ENCODE measurements around the gene KLC3.

The KLC3 gene

DNA sequence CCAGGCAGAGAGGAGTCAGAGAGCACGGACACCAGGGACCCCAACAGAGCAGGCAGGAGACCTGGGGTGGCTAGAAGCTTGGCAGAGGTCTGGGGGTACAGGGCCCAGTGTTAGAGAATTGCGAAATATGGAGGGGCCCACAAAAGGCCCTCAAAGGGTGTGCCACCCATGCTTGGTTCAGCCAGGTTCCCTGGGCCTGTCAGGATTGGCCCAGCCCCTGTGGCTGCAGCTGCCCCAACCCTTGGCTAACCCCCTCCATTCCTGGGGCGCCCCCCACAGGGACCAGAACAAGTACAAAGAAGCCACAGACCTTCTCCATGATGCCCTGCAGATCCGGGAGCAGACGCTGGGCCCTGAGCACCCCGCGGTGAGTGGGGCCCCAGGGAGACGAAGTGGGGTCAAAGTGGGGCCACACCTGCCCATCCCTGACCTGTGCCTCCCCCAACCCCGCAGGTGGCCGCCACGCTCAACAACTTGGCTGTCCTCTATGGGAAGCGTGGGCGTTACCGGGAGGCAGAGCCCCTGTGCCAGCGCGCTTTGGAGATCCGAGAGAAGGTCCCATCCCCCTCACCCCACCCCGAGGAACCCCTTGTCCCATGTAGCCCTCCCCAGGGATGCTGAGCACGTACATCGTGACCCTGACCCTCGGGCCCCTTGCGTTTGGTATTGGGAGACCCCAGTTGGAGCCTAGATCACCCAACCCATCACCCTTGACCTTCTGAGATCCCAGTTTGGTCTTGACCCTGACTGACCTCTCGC is 8.0 kb downstream of the KLC3 start:
- peaks cover 11% of the 10 kb centered on the region; the same call in 1 of the 2 replicates for H3K36me3 ChIP-seq (ENCODE audit: control insufficient read depth, low read length)
- no peaks in the 10 kb centered on the region for H3K79me2 ChIP-seq (ENCODE audit: control insufficient read depth, low read length)

GRCh38 chr19:45349126-45349415 is 8.5 kb downstream of the KLC3 start:
- Histone ChIP-seq H3K27me3 (ENCODE audit: control insufficient read depth, low read length) (no peaks in the 10 kb centered on the region), H3F3A (ENCODE audit: control insufficient read depth, insufficient read depth) (no peaks in the 10 kb centered on the region), H3K36me3 (ENCODE audit: control insufficient read depth, low read length) (peaks cover 12% of the 10 kb centered on the region), H3K9me3 (ENCODE audit: control insufficient read depth, insufficient read depth, low read length) (no peaks in the 10 kb centered on the region), H3K79me2 (ENCODE audit: control insufficient read depth, low read length) (no peaks in the 10 kb centered on the region), H4K20me1 (ENCODE audit: control insufficient read depth, insufficient read depth, low read depth, low read length) (no peaks in the 10 kb centered on the region), H3K4me2 (ENCODE audit: low read length) (no peak overlapping the region), H3K4me3 (ENCODE audit: low read length) (no peak overlapping the region), H3K9me2 (replicated peaks; ENCODE audit: control insufficient read depth, low read length) (no peaks in the 10 kb centered on the region), H3K27ac (ENCODE audit: low read depth, low read length) (no peak overlapping the region), H3K4me1 (ENCODE audit: control insufficient read depth, low read length) (no peaks in the 10 kb centered on the region)
- TF ChIP-seq EZH2phosphoT487 (IDR thresholded peaks at IDR 0.05; ENCODE audit: borderline replicate concordance, low read length): no peak
- TF ChIP-seq CTCF (IDR thresholded peaks at IDR 0.05; ENCODE audit: low read depth, low read length, poor library complexity, severe bottlenecking): no peak

More for the DNA sequence above, 8.0 kb downstream of the KLC3 start:
- Histone ChIP-seq H3K4me2 (ENCODE audit: low read length) (no peak overlapping the region), H3K27ac (ENCODE audit: low read depth, low read length) (no peak overlapping the region), H3K9me2 (replicated peaks; ENCODE audit: control insufficient read depth, low read length) (no peaks in the 10 kb centered on the region), H4K20me1 (ENCODE audit: control insufficient read depth, insufficient read depth, low read depth, low read length) (no peaks in the 10 kb centered on the region), H3K4me1 (ENCODE audit: control insufficient read depth, low read length) (no peaks in the 10 kb centered on the region), H3K9me3 (ENCODE audit: control insufficient read depth, insufficient read depth, low read length) (no peaks in the 10 kb centered on the region), H3K27me3 (ENCODE audit: control insufficient read depth, low read length) (no peaks in the 10 kb centered on the region), H3K4me3 (ENCODE audit: low read length) (no peak overlapping the region), H3F3A (ENCODE audit: control insufficient read depth, insufficient read depth) (no peaks in the 10 kb centered on the region)
- TF ChIP-seq EZH2phosphoT487 (IDR thresholded peaks at IDR 0.05; ENCODE audit: borderline replicate concordance, low read length): no peak
- TF ChIP-seq CTCF (IDR thresholded peaks at IDR 0.05; ENCODE audit: low read depth, low read length, poor library complexity, severe bottlenecking): no peak

- no peak overlapping the region for H3K4me3 ChIP-seq (ENCODE audit: low read length)
- H3K36me3 ChIP-seq (ENCODE audit: control insufficient read depth, low read length): peaks cover 16% of the 10 kb centered on the region
- no peaks in the 10 kb centered on the region for H4K20me1 ChIP-seq (ENCODE audit: control insufficient read depth, insufficient read depth, low read depth, low read length)
- no peaks in the 10 kb centered on the region for H3K9me2 ChIP-seq (replicated peaks; ENCODE audit: control insufficient read depth, low read length)
- no peaks in the 10 kb centered on the region for H3K9me3 ChIP-seq (ENCODE audit: control insufficient read depth, insufficient read depth, low read length)
- no peaks in the 10 kb centered on the region for H3F3A ChIP-seq (ENCODE audit: control insufficient read depth, insufficient read depth)
- H3K4me2 ChIP-seq (ENCODE audit: low read length): no peak overlapping the region
- H3K27me3 ChIP-seq (ENCODE audit: control insufficient read depth, low read length): no peaks in the 10 kb centered on the region
- no peaks in the 10 kb centered on the region for H3K4me1 ChIP-seq (ENCODE audit: control insufficient read depth, low read length)
- no peaks in the 10 kb centered on the region for H3K79me2 ChIP-seq (ENCODE audit: control insufficient read depth, low read length)
- H3K27ac ChIP-seq (ENCODE audit: low read depth, low read length): no peak overlapping the region
- TF ChIP-seq EZH2phosphoT487 (IDR thresholded peaks at IDR 0.05; ENCODE audit: borderline replicate concordance, low read length): no peak
- no peak for TF ChIP-seq CTCF (IDR thresholded peaks at IDR 0.05; ENCODE audit: low read depth, low read length, poor library complexity, severe bottlenecking)
Observed at GRCh38 chr19:45349430-45349941, 8.9 kb downstream of the KLC3 start.
